ENCODE data around the gene LRRC61. TPM values are rescaled to one million over a fixed set of nuclear protein-coding genes. Genes with fewer than 3 reads are reported as not detected.

LRRC61 gene
- total RNA-seq, 2 donors from 2014 or later, result 25.8 to 34.4 TPM

- Histone ChIP-seq H3K27me3 (replicated peaks; ENCODE audit: insufficient read depth) (no peaks in the 10 kb centered on the region), H3K36me3 (no peaks in the 10 kb centered on the region), H3K27ac (peak within 1 kb of the TSS; percentile 93 to 94), H3K4me1 (replicated peaks) (peaks cover 17% of the 10 kb centered on the region), H3K9me3 (no peaks in the 10 kb centered on the region), H3K4me3 (peak within 1 kb of the TSS; percentile 89 to 95)
- DNase-seq (ENCODE audit: low spot score), result peak; percentile 98
- intact Hi-C loops (cut with DNase I), result loop anchor here (1.0 kb wide), 1 partner anchor 11 kb away; the partner anchor contains the start of gene REPIN1
- TF ChIP-seq POLR2AphosphoS5 (IDR thresholded peaks at IDR 0.05), result peak; percentile 69
- TF ChIP-seq POLR2A (IDR thresholded peaks at IDR 0.05), result peak; percentile 76
- TF ChIP-seq, protein P1, sequence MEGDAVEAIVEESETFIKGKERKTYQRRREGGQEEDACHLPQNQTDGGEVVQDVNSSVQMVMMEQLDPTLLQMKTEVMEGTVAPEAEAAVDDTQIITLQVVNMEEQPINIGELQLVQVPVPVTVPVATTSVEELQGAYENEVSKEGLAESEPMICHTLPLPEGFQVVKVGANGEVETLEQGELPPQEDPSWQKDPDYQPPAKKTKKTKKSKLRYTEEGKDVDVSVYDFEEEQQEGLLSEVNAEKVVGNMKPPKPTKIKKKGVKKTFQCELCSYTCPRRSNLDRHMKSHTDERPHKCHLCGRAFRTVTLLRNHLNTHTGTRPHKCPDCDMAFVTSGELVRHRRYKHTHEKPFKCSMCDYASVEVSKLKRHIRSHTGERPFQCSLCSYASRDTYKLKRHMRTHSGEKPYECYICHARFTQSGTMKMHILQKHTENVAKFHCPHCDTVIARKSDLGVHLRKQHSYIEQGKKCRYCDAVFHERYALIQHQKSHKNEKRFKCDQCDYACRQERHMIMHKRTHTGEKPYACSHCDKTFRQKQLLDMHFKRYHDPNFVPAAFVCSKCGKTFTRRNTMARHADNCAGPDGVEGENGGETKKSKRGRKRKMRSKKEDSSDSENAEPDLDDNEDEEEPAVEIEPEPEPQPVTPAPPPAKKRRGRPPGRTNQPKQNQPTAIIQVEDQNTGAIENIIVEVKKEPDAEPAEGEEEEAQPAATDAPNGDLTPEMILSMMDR (IDR thresholded peaks at IDR 0.05), result peak in 2 of 4 experiments; percentile 23
- WGBS, result under 1% methylated on average over 49 of the region's 60 CpGs
These were observed 55.8 kb downstream of the LRRC61 start, which contains the start of gene ZNF775 for GRCh38 chr7:150378853-150379440. TSS of gene ZNF775 (plus strand) at chr7:150379330. CDS start at chr7:150388471, 9,141 bp downstream.

DNA sequence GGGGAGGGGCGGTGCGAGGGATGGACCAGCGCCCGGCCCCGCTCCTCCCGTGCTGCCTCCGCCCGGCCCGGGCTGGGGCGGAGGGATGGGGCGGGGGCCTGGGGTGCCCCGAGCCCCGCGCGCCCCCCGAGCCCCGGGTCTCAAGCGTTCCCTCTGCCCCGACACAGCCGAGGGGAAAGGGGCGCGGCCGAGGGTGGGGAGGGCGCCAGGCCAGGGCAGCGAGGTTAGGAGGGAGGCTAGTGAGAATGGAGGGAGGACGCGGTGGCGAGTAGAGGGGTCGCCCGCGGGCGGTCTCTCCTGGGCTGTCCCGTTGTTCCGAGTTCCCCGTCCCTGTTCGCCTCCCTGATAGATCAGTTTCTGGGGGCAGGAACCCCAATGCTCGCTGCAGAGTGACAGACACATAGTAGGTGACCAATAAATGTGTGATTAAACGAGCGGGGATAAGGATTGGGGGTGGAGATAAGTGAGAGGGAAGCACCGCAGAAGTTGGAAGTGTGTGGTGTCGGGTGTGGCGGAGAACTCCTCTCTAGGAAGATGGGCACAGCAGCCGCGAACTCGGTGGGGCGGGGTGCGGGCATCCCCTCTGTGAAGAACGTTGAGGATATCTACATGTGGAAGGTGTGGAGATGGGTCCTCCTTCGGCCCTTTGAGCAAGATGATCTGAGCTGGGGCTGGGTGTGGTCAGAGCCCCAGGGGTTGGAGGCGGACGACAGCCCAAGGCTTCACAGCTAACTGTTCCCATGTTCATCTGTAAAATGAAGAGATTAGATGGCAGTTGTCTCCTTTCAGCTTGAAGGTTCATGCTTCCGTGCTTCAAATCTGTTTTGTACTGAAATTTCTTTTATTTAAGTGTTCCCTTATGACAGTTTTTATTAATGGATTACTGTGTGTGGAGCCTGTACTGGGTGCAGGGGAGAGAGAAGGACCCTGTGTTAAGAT lies 56.6 kb downstream of the LRRC61 start:
- no peak for DNase-seq (ENCODE audit: low spot score)
- intact Hi-C loops (cut with DNase I), result loop anchor here (10.0 kb wide), 1 partner anchor 85 kb away; no protein-coding TSS in a partner anchor
- 2% methylated on average over 52 of the region's 52 CpGs for WGBS

GRCh38 chr7:150380463-150380862 lies 57.3 kb downstream of the LRRC61 start:
- peaks cover 16% of the 10 kb centered on the region for H3K4me1 ChIP-seq (replicated peaks)
- no peak for DNase-seq (ENCODE audit: low spot score)
- 48% methylated on average over 11 of the region's 11 CpGs for WGBS
- TF ChIP-seq POLR2A (IDR thresholded peaks at IDR 0.05) (no peak), POLR2AphosphoS5 (IDR thresholded peaks at IDR 0.05) (no peak)
- TF ChIP-seq, protein P1 (IDR thresholded peaks at IDR 0.05), result no peak
- H3K27ac ChIP-seq, result peak overlapping the region; percentile 21 to 37
- peak overlapping the region in 1 of 2 donors; percentile 95 for H3K4me3 ChIP-seq
- H3K27me3 ChIP-seq (replicated peaks; ENCODE audit: insufficient read depth), result no peaks in the 10 kb centered on the region
- intact Hi-C loops (cut with DNase I), result loop anchor here (10.0 kb wide), 1 partner anchor 86 kb away; no protein-coding TSS in a partner anchor
- H3K9me3 ChIP-seq, result no peaks in the 10 kb centered on the region
- H3K36me3 ChIP-seq, result no peaks in the 10 kb centered on the region

More for the DNA sequence above, 56.6 kb downstream of the LRRC61 start:
- Histone ChIP-seq H3K4me3 (peak overlapping the region; percentile 89 to 95), H3K27ac (peak overlapping the region; percentile 93 to 94), H3K9me3 (no peaks in the 10 kb centered on the region), H3K27me3 (replicated peaks; ENCODE audit: insufficient read depth) (no peaks in the 10 kb centered on the region), H3K4me1 (replicated peaks) (peaks cover 16% of the 10 kb centered on the region), H3K36me3 (no peaks in the 10 kb centered on the region)
- TF ChIP-seq POLR2A (IDR thresholded peaks at IDR 0.05), result no peak
- TF ChIP-seq, protein P1 (IDR thresholded peaks at IDR 0.05), result no peak
- no peak for TF ChIP-seq POLR2AphosphoS5 (IDR thresholded peaks at IDR 0.05)

GRCh38 chr7:150381096-150381495 lies 57.9 kb downstream of the LRRC61 start:
- peaks cover 16% of the 10 kb centered on the region for H3K4me1 ChIP-seq (replicated peaks)

More at GRCh38 chr7:150381096-150381495, 57.9 kb downstream of the LRRC61 start:
- TF ChIP-seq POLR2A (IDR thresholded peaks at IDR 0.05) (no peak), POLR2AphosphoS5 (IDR thresholded peaks at IDR 0.05) (no peak)
- TF ChIP-seq, protein P1 (IDR thresholded peaks at IDR 0.05), result no peak
- intact Hi-C loops (cut with DNase I), result loop anchor here (10.0 kb wide), 1 partner anchor 86 kb away; no protein-coding TSS in a partner anchor
- WGBS, result 47% methylated on average over 9 of the region's 9 CpGs
- no peaks in the 10 kb centered on the region for H3K9me3 ChIP-seq
- peak; percentile 33 for DNase-seq (ENCODE audit: low spot score)
- H3K36me3 ChIP-seq, result no peaks in the 10 kb centered on the region
- no peak overlapping the region for H3K4me3 ChIP-seq
- H3K27ac ChIP-seq, result peak overlapping the region; percentile 21 to 37
- no peaks in the 10 kb centered on the region for H3K27me3 ChIP-seq (replicated peaks; ENCODE audit: insufficient read depth)

Measured in prostate gland (tissue), 2 donors.